ENCODE measurements around the gene UBE2V1. TPM values are rescaled to one million over a fixed set of nuclear protein-coding genes. Genes with fewer than 3 reads are reported as not detected.

UBE2V1 gene
- total and polyA plus RNA-seq, 2 donors (not counting 3 experiments of a cell fraction or from before 2014, with no cell fraction given) = 145 to 156 TPM

GRCh38 chr20:50126662-50127061, 13.7 kb upstream of the UBE2V1 start:
- H2AFZ ChIP-seq (ENCODE audit: low read depth, low read length) = no peak overlapping the region
- no peak overlapping the region for H3K27ac ChIP-seq (ENCODE audit: insufficient read depth, low read depth, low read length)
- H3K9me3 ChIP-seq (replicated peaks; ENCODE audit: control insufficient read depth, insufficient read depth, low read length) = no peaks in the 10 kb centered on the region
- intact Hi-C loops (cut with micrococcal nuclease) = no loop called here
- H3K4me1 ChIP-seq (ENCODE audit: control insufficient read depth, extremely low read depth, insufficient read depth, low read length) = no peaks in the 10 kb centered on the region
- POLR2A ChIA-PET = no interaction called here
- BruUV-seq (replicated peaks) = no TSS peak
- CTCF ChIA-PET = interaction anchor here (1.8 to 10.7 kb wide), 2 partner anchors 10 to 42 kb away, joined by 4 to 309 read pairs; no protein-coding TSS in a partner anchor
- H3K27me3 ChIP-seq (ENCODE audit: control insufficient read depth in 2 of 2, insufficient read depth in 2 of 2, low read length in 2 of 2) = no peaks in the 10 kb centered on the region
- no peak overlapping the region for H3K4me2 ChIP-seq (ENCODE audit: insufficient read depth, low read length)
- H3K36me3 ChIP-seq (ENCODE audit: control insufficient read depth in 2 of 2, extremely low read depth in 1 of 2, insufficient read depth in 2 of 2, low read length in 2 of 2) = peaks cover 32 to 67% of the 10 kb centered on the region in 2 experiments
- no peak for TF ChIP-seq MAX (IDR thresholded peaks at IDR 0.05; ENCODE audit: insufficient read depth, insufficient read length)
- TF ChIP-seq CTCF (IDR thresholded peaks at IDR 0.05; ENCODE audit: extremely low read depth in 1 of 2, insufficient read depth in 1 of 2, low read depth in 1 of 2, low read length in 2 of 2) = no peak
- no peak for TF ChIP-seq FOS (IDR thresholded peaks at IDR 0.05; ENCODE audit: borderline replicate concordance, insufficient read depth, low read length)
- TF ChIP-seq GATA2 (IDR thresholded peaks at IDR 0.05; ENCODE audit: insufficient read depth, insufficient read length, low read depth, low read length) = no peak
- no peak for TF ChIP-seq EZH2 (IDR thresholded peaks at IDR 0.05; ENCODE audit: borderline replicate concordance, low read depth, low read length, severe bottlenecking)
- TF ChIP-seq JUN (IDR thresholded peaks at IDR 0.05; ENCODE audit: borderline replicate concordance, insufficient read depth, insufficient read length, low read depth) = no peak
- TF ChIP-seq MYC (IDR thresholded peaks at IDR 0.05; ENCODE audit: low read depth, low read length) = no peak
- TF ChIP-seq POLR2AphosphoS5 (IDR thresholded peaks at IDR 0.05; ENCODE audit: insufficient read depth, low read depth, low read length) = no peak
- TF ChIP-seq POLR2A (IDR thresholded peaks at IDR 0.05; ENCODE audit: low read depth, low read length) = no peak
- dilution Hi-C loops (cut with MboI; ENCODE audit: extremely low pct_ligation_motif_present, low sequenced_read_pairs) = no loop called here
- H4K20me1 ChIP-seq (replicated peaks; ENCODE audit: control insufficient read depth, extremely low read depth, insufficient read depth, low read length) = no peaks in the 10 kb centered on the region
- H3K9me1 ChIP-seq (replicated peaks; ENCODE audit: control insufficient read depth, extremely low read depth, insufficient read depth, low read length) = no peaks in the 10 kb centered on the region
- peak; percentile 15 for FAIRE-seq
- H3K79me2 ChIP-seq (ENCODE audit: control insufficient read depth, insufficient read depth, low read length) = peaks cover 18% of the 10 kb centered on the region
- no peak overlapping the region for H3K4me3 ChIP-seq (replicated peaks in 1 of 3; ENCODE audit: insufficient read depth in 1 of 3, low read depth in 1 of 3, low read length in 3 of 3)
- H3K9ac ChIP-seq (replicated peaks; ENCODE audit: extremely low read depth, insufficient read depth, low read length) = no peak overlapping the region
- no peak for DNase-seq (ENCODE audit: low read depth, low spot score)

Measured in endothelial cell of umbilical vein (primary cell).